Frontal cortex (tissue), 4 donors: ENCODE data around the gene LNX1. TPM values are rescaled to one million over a fixed set of nuclear protein-coding genes. Genes with fewer than 3 reads are reported as not detected.

Experiments used
- DNase-seq, 2 donors: peaks; one replicate each; pipeline ENCODE4 v3.0.0; 2012; ENCODE audit warnings: low spot score in 2 of 2
- FAIRE-seq: peaks from 2 replicates; lab custom pipeline; 2012; peaks lifted over from hg19 to GRCh38; lab: Jason Lieb, UNC
- total RNA-seq: library from RNA; depleted of rRNA; stranded (reverse); fragments of >200 nt; gene quantifications from one replicate; pipeline ENCODE4 v1.2.3, GENCODE V29; 2014
- donor health status: control.
- donor health status: control.
- donor health status: control.

LNX1 gene
- total RNA-seq, 1 donor from 2014 or later, result 67.7 TPM

- DNase-seq (no peak), FAIRE-seq (no peak)
These were observed 47.7 kb downstream of the LNX1 start for GRCh38 chr4:53543561-53543960.

GRCh38 chr4:53541577-53542206, 49.6 kb downstream of the LNX1 start:
- FAIRE-seq (no peak), DNase-seq (no peak)

- DNase-seq (no peak), FAIRE-seq (no peak)
These were observed 52.5 kb downstream of the LNX1 start for GRCh38 chr4:53538756-53539155.

GRCh38 chr4:53537606-53538005, 53.7 kb downstream of the LNX1 start:
- no peak for FAIRE-seq

GRCh38 chr4:53536328-53536727, 55.0 kb downstream of the LNX1 start:
- DNase-seq (no peak), FAIRE-seq (no peak)

More at GRCh38 chr4:53537606-53538005, 53.7 kb downstream of the LNX1 start:
- DNase-seq, result no peak

GRCh38 chr4:53535567-53535966, 55.7 kb downstream of the LNX1 start:
- FAIRE-seq (no peak), DNase-seq (no peak)

GRCh38 chr4:53534684-53535083, 56.6 kb downstream of the LNX1 start:
- FAIRE-seq, result no peak
- DNase-seq, result no peak

- DNase-seq, result no peak
- no peak for FAIRE-seq
These were observed 58.8 kb downstream of the LNX1 start for GRCh38 chr4:53532521-53532920.

GRCh38 chr4:53531585-53532224, 59.6 kb downstream of the LNX1 start:
- FAIRE-seq, result no peak

GRCh38 chr4:53529025-53529424, 62.3 kb downstream of the LNX1 start:
- DNase-seq (no peak), FAIRE-seq (no peak)

More at GRCh38 chr4:53531585-53532224, 59.6 kb downstream of the LNX1 start:
- no peak for DNase-seq

GRCh38 chr4:53527930-53528329, 63.4 kb downstream of the LNX1 start:
- FAIRE-seq, result no peak
- DNase-seq, result no peak

- FAIRE-seq, result no peak
- DNase-seq, result no peak
These were observed 64.0 kb downstream of the LNX1 start for GRCh38 chr4:53527326-53527725.

GRCh38 chr4:53522334-53522733, 69.0 kb downstream of the LNX1 start:
- FAIRE-seq (no peak), DNase-seq (no peak)

- DNase-seq (no peak), FAIRE-seq (no peak)
These were observed 71.2 kb downstream of the LNX1 start for GRCh38 chr4:53520116-53520515.

GRCh38 chr4:53518807-53519206, 72.5 kb downstream of the LNX1 start:
- DNase-seq (no peak), FAIRE-seq (no peak)

- DNase-seq (no peak), FAIRE-seq (no peak)
These were observed 76.2 kb downstream of the LNX1 start for GRCh38 chr4:53515076-53515475.

GRCh38 chr4:53514509-53514908, 76.8 kb downstream of the LNX1 start:
- FAIRE-seq (no peak), DNase-seq (no peak)

GRCh38 chr4:53512608-53513007, 78.7 kb downstream of the LNX1 start:
- FAIRE-seq (no peak), DNase-seq (no peak)

GRCh38 chr4:53511014-53511413, 80.3 kb downstream of the LNX1 start:
- no peak for DNase-seq
- FAIRE-seq, result no peak

- DNase-seq, result no peak
- FAIRE-seq, result no peak
These were observed 81.0 kb downstream of the LNX1 start for GRCh38 chr4:53510321-53510720.

- FAIRE-seq, result no peak
These were observed 82.8 kb downstream of the LNX1 start for GRCh38 chr4:53508446-53508845.

More at GRCh38 chr4:53508446-53508845, 82.8 kb downstream of the LNX1 start:
- no peak for DNase-seq
